ENCODE measurements around the gene WNT9A.

Gene WNT9A

DNA sequence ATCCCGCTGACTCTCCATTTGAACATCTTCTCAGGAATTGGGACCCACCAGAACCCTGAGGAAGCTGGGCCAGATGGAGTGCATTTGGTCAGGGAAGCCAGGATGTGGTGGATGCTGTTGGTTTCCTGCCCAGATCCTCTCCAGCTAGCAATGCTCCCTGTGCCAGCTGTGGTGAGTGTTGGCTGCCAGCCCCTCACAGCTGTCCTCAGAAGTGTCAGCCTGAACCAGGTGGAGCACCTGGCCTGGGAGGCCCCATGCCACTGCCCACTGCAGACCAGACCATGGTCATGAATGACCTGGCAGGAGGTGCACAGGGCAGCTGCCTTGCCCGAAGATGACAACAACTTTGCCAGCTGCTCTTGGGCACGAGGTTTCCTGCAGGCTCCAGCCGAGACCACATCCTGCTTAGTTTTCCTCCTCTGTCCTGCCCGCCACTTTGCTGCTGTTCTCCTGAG lies 77.9 kb downstream of the WNT9A start:
- TF ChIP-seq, protein P1, sequence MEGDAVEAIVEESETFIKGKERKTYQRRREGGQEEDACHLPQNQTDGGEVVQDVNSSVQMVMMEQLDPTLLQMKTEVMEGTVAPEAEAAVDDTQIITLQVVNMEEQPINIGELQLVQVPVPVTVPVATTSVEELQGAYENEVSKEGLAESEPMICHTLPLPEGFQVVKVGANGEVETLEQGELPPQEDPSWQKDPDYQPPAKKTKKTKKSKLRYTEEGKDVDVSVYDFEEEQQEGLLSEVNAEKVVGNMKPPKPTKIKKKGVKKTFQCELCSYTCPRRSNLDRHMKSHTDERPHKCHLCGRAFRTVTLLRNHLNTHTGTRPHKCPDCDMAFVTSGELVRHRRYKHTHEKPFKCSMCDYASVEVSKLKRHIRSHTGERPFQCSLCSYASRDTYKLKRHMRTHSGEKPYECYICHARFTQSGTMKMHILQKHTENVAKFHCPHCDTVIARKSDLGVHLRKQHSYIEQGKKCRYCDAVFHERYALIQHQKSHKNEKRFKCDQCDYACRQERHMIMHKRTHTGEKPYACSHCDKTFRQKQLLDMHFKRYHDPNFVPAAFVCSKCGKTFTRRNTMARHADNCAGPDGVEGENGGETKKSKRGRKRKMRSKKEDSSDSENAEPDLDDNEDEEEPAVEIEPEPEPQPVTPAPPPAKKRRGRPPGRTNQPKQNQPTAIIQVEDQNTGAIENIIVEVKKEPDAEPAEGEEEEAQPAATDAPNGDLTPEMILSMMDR (IDR thresholded peaks at IDR 0.05) = no peak

DNA sequence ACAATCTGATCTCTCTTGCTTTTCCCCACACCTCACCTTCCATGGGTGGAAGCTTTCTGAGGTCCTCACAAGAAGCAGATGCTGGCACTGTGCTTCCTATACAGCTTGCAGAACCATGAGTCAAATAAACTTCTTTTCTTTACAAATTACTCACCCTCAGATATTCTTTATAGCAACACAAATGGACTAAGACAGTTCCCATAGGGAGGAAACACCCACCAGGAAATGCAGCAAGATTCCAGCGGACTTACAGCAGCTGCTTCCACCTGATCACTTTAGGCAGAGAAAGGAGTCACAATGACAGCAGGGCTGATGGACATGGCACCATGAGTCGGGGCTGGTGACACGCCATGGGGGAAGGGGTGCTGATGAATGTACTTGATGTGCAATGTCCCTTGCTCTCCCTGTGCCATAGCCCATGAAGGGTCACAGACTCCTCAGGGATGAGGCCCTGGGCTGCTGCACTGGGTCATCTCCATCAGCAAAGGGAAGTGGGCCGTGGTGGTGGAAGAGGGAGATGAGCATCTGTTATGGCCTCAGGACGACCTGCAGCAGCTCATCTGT lies 78.4 kb downstream of the WNT9A start:
- TF ChIP-seq, protein P1 (IDR thresholded peaks at IDR 0.05) = no peak

Measured in LNCAP (cell line).